SIG-M5 (cell line): Measurements from ENCODE around the gene KIF22.
"Not testable (repeated sequence)": the region's sequence is repeated elsewhere in the genome, so short reads cannot be mapped to it uniquely, and the experiment has no call there.

Experiments used
- DNase-seq: peaks from one replicate; lab custom pipeline; 2025; lab: John Stamatoyannopoulos, UW

KIF22 gene

DNA sequence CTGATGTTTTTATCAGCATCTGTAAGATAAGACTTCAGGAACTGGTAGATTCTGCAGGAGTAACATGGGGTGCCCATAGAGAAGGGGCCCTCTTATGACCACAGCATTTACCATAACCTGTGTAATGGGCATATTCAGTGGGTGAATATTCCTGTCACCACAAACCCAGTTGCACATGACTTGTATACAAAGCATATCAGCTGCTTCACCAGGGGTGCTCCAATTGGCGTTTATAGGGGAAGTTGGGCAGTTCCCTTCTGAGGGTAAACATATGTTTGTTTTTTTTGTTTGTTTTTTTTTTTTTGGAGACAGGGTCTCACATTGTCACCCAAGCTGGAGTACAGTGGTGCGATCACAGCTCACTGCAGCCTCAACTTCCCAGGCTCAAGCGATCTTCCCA is 24.0 kb upstream of the KIF22 start:
- no peak for DNase-seq

DNA sequence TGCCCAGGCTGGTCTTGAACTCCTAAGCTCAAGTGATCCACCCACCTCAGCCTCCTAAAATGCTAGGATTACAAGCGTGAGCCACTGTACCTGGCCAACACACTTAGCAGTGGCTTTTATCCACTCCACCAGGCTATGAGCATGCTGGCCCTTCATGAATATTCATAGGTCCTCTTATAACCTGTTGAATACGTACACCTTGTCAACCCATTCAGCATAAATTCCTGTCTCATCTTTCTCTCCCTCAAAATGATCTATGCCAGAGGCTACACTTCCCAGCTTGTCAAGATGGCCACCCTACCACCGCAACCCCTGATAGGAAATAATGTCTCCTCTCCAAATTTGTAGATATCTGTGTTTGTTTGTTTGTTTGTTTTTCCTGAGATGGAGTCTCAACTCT is 23.5 kb upstream of the KIF22 start:
- DNase-seq = no peak

GRCh38 chr16:29769507-29769906 is 21.0 kb upstream of the KIF22 start:
- no peak for DNase-seq

DNA sequence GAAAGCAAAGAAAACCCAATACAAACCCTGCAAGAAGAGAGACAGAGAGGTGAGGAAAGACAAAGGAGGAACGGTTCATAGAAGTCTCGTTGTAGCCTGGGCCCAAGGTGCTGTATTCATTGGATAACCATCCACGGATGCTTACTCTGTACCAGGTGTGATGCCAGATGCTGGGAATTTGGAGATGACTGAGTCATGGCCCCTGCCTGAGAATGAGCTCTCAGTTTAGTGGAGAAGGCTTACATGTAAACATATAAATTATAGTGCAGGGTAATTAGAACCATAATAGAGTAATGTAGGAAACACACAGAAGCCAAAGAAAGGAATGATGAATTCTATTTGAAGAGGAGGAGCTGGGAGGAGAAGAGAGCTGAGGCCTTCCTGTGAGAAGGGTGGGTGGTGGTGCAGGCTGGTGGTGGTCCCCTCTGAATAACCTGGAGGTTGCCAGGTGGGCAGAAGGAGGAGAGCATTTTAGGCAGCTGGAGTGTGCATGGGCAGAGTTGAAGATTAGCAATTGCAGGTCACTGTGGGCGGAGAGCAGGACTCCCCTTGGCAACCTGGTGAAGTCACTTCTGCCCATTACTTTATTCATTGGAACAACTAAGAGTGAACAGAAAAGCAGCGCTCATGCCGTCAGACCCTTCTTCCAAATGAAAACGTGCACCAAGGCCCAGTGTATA is 20.2 kb upstream of the KIF22 start:
- no peak for DNase-seq

- DNase-seq = not testable (repeated sequence)
Observed at GRCh38 chr16:29772330-29772729, 18.2 kb upstream of the KIF22 start.

DNA sequence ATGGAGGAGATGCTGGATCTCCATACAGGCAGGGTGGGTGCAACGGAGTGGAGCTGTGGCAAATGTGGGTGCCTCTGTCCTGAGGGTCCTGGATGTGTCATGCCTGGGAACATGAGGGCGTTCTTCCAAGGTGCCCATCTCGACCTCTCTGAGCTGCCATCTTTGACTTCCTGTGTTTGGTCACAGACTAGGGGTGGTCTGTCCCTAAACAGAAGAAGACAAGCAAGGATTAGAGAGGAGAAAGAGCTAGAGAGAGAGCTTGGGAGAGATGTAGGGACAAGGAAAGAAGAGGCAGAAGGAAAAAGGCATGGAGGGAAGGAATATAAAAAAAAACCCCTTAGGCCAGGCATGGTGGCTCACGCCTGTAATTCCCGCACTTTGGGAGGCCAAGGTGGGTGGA is 15.8 kb upstream of the KIF22 start:
- DNase-seq = no peak

- no peak for DNase-seq
Observed at GRCh38 chr16:29775742-29776408, 14.7 kb upstream of the KIF22 start.

- DNase-seq = no peak
Observed at GRCh38 chr16:29777576-29778350, 12.8 kb upstream of the KIF22 start, which contains the start of gene ZG16. TSS of gene ZG16 (plus strand) at chr16:29778256. CDS start at chr16:29779267, 1,011 bp downstream.

GRCh38 chr16:29779474-29779873 is 11.1 kb upstream of the KIF22 start:
- DNase-seq = no peak

DNA sequence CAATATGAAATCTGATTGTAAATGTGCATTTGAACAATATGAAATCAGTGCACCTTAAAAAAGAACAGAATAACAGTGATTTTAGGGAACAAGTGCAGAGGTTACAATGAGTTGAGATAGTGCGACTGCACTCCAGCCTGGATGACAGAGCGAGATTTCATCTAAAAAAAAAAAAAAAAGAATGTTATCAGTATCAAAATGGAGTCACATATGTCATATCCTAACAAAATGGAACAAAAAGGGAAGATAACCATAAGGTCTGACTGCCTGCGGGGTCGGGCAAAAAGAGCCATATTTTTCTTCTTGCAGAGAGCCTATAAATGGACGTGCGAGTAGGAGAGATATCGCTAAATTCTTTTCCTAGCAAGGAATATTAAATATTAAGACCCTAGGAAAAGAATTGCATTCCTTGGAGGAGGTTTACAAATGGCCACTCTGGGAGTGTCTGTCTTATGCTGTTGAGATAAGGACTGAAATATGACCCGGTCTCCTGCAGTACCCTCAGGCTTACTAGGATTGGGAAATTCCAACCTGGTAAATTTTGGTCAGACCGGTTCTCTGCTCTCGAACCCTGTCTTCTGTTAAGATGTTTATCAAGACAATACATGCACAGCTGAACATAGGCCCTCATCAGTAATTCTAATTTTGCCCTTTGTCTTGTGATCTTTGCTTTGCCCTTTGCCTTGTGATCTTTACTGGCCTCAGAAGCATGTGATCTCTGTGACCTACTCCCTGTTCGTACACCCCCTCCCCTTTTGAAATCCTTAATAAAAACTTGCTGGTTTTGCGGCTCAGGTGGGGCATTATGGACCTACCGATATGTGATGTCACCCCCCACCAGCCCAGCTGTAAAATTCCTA is 7.2 kb upstream of the KIF22 start:
- not testable (repeated sequence) for DNase-seq

GRCh38 chr16:29784157-29784556 is 6.4 kb upstream of the KIF22 start:
- DNase-seq = no peak

DNA sequence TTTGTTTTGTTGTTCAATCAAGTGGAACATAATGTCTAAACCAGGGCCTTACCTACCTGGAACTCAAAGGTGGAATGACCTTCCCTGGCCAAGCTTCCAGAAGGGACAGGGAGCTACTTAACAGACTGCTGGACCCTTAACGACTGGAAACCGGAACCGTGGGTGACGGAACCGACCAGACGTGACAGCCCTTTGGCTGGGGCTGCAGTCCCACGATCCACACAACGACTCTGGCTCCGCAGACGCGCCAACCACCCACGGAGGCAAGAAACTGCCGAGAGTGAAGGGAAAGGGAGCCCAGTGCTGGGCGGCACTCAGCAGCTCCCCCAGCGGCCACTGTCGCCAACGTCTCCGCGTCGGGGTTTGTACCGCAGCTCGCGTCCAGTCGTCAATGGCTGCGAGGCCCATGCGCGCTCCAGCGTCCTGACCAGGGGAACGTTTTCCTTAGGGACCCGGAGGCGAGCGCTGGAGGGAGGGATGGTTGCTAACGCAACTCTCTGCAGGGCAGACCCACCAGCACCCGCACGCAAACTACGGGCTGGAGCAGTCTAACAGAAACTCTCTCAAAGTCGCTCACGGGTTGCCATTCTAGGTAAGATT is 5.5 kb upstream of the KIF22 start:
- no peak for DNase-seq

- DNase-seq = not testable (repeated sequence)
Observed at GRCh38 chr16:29787155-29787554, 3.4 kb upstream of the KIF22 start.

GRCh38 chr16:29789775-29790182 is 772 bp upstream of the KIF22 start:
- no peak for DNase-seq

DNA sequence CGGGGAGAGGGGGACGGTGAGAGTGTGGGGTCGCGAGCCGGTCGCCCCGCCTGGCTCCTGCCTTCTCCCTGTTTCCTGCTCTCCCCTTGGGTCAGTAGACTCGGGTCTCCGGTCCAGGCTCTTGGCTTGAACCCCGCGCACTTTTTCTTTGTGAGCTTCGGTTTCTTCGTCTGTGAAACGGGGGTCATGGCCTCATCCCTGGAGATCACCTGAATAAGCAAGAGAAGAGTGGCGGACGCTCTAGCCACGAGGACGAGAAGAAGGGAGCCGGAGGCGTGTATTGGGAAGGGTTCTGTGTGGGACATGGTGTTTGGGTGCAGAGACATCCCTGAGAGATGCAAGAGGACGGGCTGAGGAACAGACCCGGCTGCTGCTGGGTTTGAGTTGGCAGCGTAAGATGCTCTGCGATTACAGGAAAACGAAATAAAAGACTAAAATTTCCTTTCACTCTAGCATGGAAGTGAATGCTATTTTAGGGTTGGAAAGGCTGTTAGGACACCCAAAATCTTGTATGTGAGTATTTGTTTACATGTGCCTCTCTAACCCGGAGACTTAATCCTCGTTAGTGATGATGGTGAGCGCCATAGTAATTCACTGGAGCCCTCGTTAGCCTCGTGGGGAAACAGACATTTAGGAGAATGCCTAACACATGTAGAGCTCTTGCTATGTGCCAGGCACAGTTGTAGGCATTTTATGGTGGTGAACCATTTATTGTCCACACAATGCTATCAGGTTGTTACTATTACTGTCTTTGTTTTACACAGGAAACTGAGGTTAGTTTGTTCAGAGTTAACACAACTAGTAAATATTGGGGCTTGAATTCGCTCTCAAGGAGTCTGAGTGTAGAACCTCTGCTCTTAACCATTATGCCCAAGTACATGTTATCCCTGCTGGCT is 646 bp downstream of the KIF22 start:
- no peak for DNase-seq

DNA sequence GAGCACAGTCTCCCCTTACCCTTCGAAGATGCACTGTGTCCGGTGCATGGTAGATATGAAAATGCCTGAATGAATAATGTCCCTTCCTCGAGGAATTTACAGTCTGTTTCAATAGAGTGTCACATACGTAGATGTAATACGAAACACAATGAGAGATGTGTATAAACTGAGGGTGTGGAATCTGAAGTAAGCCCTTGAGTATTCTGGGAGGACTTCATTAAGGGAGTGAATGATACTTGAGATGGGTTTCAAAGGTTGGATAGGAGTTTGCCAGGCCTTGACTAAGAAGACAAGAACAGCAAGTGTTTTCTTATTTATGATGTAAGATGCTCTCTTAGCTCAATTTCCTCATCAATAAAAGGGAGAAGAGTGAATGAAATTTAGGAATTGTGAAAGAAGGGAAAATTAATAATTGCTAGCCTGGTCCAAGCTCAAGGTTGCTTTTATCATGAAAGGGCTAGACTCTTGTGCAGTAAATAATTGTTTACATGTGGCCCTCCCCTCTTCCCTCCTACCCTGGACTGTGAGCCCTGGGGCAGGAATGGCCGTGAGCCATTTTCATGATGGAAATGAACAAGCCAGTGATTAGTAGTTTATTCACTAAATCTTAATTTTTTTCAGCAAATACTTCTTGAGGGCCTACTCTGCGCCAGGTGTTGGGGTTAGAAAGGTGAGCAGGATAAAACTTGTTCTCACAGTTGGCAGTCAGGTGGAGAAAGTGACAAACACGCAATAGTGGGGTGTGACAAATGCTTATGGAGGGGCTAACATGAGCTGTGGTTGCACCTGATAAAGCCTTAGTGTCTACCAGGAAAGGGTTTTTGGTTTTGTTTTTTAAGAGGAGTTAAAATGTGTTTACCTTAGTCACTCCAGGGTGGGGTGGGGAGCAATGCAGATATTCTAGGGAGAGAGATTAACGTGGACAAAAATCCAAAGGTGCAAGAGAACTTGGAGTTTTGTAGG is 1.6 kb downstream of the KIF22 start:
- DNase-seq = no peak

GRCh38 chr16:29793153-29793552 is 2.6 kb downstream of the KIF22 start:
- DNase-seq = not testable (repeated sequence)

DNA sequence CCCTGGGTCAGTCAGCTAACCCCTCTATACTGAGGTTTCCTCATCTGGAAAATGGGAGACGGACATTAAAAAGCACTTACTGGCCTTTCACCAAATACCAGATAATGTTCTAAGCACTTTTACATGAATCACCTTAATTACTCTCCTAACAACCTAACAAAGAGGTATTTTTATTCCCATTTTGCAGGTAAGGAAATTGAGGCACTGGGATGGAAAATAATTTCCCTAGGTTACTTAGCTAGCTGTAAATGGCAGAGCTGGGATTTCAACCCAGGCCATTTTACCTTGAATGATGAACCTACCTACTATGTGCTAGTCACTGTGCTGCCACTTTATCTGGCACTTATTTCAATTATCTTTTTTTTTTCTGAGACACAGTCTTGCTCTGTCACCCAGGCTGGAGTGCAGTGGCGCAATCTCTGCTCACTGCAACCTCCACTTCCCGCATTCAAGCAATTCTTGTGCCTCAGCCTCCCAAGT is 3.7 kb downstream of the KIF22 start:
- no peak for DNase-seq

DNA sequence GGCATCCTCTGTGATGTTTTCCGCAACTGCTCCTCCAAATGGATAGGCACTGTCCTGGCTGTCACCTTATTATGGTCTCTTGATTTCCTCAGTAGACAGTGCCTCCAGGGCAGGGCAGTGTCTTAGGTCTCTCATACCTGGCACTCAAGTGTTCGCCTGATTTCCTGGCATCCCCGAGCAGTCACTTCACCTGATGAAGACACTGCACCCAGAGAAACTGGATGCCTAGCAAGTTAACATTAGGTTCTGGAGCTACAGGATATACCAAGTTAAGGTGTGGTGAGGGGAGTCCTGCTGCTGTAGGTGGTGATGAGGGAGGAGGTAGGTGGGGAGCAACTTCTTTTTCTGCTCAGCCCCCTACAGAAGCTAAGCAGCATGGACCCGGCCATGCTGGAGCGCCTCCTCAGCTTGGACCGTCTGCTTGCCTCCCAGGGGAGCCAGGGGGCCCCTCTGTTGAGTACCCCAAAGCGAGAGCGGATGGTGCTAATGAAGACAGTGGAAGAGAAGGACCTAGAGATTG is 11.9 kb downstream of the KIF22 start:
- DNase-seq = no peak
